ENCODE data around the gene ZDHHC14.
"Not testable (repeated sequence)": the region's sequence is repeated elsewhere in the genome, so short reads cannot be mapped to it uniquely, and the experiment has no call there.

Gene ZDHHC14

GRCh38 chr6:157575436-157576145 is 194.6 kb downstream of the ZDHHC14 start:
- no peaks in the 10 kb centered on the region for H3K27me3 ChIP-seq (ENCODE audit: insufficient read depth, poor library complexity, severe bottlenecking)
- H3K4me3 ChIP-seq (replicated peaks; ENCODE audit: insufficient read depth, low read length): no peak overlapping the region
- DNase-seq (ENCODE audit: low read depth in 1 of 2, low spot score in 1 of 2): no peak
- no peak for TF ChIP-seq GABPA (IDR thresholded peaks at IDR 0.05; ENCODE audit: low read depth)
- no peak for TF ChIP-seq CTCF (IDR thresholded peaks at IDR 0.05; ENCODE audit: insufficient read depth, low read length)
- TF ChIP-seq REST (IDR thresholded peaks at IDR 0.05; ENCODE audit: insufficient replicate concordance, low read depth): no peak
- TF ChIP-seq POLR2AphosphoS5 (IDR thresholded peaks at IDR 0.05; ENCODE audit: low read depth): no peak
- TF ChIP-seq SPI1 (IDR thresholded peaks at IDR 0.05; ENCODE audit: borderline replicate concordance, low read depth): no peak
- no peak overlapping the region for H3K27ac ChIP-seq (replicated peaks)

- DNase-seq (ENCODE audit: low read depth in 1 of 2, low spot score in 1 of 2); H3K27me3 ChIP-seq (ENCODE audit: insufficient read depth, poor library complexity, severe bottlenecking); H3K4me3 ChIP-seq (replicated peaks; ENCODE audit: insufficient read depth, low read length); H3K27ac ChIP-seq (replicated peaks): not testable (repeated sequence)
Observed at GRCh38 chr6:157576991-157577390, 196.0 kb downstream of the ZDHHC14 start.

DNA sequence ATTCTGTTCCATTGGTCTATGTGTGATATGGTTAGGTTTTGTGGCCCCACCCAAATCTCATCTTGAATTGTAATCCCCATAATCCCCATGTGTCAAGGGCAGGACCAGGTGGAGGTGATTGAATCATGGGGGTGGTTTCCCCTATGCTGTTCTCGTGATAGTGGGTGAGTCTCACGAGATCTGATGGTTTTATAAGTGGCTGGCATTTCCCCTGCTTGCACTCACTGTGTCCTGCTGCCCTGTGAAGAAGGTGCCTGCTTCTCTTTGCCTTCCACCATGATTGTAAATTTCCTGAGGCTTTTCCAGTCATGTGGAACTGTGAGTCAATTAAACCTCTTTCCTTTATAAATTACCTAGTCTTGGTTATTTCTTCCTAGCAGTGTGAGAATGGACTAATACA is 197.5 kb downstream of the ZDHHC14 start:
- H3K27ac ChIP-seq (replicated peaks); DNase-seq (ENCODE audit: low read depth in 1 of 2, low spot score in 1 of 2): not testable (repeated sequence)

GRCh38 chr6:157579467-157580031 is 198.6 kb downstream of the ZDHHC14 start:
- Histone ChIP-seq H3K27me3 (ENCODE audit: insufficient read depth, poor library complexity, severe bottlenecking) (no peaks in the 10 kb centered on the region), H3K4me3 (replicated peaks; ENCODE audit: insufficient read depth, low read length) (no peak overlapping the region), H3K27ac (replicated peaks) (no peak overlapping the region)
- TF ChIP-seq POLR2AphosphoS5 (IDR thresholded peaks at IDR 0.05; ENCODE audit: low read depth): no peak
- no peak for TF ChIP-seq GABPA (IDR thresholded peaks at IDR 0.05; ENCODE audit: low read depth)
- no peak for TF ChIP-seq SPI1 (IDR thresholded peaks at IDR 0.05; ENCODE audit: borderline replicate concordance, low read depth)
- TF ChIP-seq CTCF (IDR thresholded peaks at IDR 0.05; ENCODE audit: insufficient read depth, low read length): no peak
- no peak for TF ChIP-seq REST (IDR thresholded peaks at IDR 0.05; ENCODE audit: insufficient replicate concordance, low read depth)
- DNase-seq (ENCODE audit: low read depth in 1 of 2, low spot score in 1 of 2): no peak

More for the DNA sequence above, 197.5 kb downstream of the ZDHHC14 start:
- H3K27me3 ChIP-seq (ENCODE audit: insufficient read depth, poor library complexity, severe bottlenecking); H3K4me3 ChIP-seq (replicated peaks; ENCODE audit: insufficient read depth, low read length): not testable (repeated sequence)

GRCh38 chr6:157584036-157584435 is 203.0 kb downstream of the ZDHHC14 start:
- DNase-seq (ENCODE audit: low read depth in 1 of 2, low spot score in 1 of 2): no peak
- TF ChIP-seq CTCF (IDR thresholded peaks at IDR 0.05; ENCODE audit: insufficient read depth, low read length) (no peak), SPI1 (IDR thresholded peaks at IDR 0.05; ENCODE audit: borderline replicate concordance, low read depth) (no peak), POLR2AphosphoS5 (IDR thresholded peaks at IDR 0.05; ENCODE audit: low read depth) (no peak)
- Histone ChIP-seq H3K27ac (replicated peaks) (no peak overlapping the region), H3K4me3 (replicated peaks; ENCODE audit: insufficient read depth, low read length) (no peak overlapping the region), H3K27me3 (ENCODE audit: insufficient read depth, poor library complexity, severe bottlenecking) (no peaks in the 10 kb centered on the region)
